ENCODE data around the gene PRRT3. TPM values are rescaled to one million over a fixed set of nuclear protein-coding genes. Genes with fewer than 3 reads are reported as not detected.

The PRRT3 gene
- total and polyA plus RNA-seq, 2 of the 4 experiments (the other 2 are of a cell fraction), result 0.72 to 4.2 TPM

DNA sequence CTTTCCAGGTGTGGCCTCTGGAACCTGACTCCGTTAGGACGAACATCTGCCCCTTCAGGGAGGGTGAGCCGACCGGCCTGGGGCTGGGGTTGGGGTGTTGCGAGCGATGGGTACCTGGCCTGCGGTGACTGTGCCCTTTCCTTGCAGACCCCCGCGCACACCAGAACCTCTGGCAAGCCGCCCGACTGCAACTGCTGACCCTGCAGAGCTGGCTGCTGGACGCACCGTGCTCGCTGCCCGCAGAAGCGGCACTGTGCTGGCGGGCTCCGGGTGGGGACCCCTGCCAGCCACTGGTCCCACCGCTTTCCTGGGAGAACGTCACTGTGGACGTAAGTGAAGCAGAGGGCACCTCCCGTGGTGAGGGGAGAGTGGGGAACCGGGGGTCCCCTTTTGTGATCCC, 24.1 kb downstream of the PRRT3 start:
- no peaks in the 10 kb centered on the region for H3K9me3 ChIP-seq (ENCODE audit: control insufficient read depth, insufficient read depth, low read length)
- H2BK5ac ChIP-seq (ENCODE audit: low read depth, low read length, poor library complexity, severe bottlenecking), result no peak overlapping the region
- no peak overlapping the region for H2AK5ac ChIP-seq (ENCODE audit: low read depth, low read length)
- no peak overlapping the region for H3K9ac ChIP-seq (ENCODE audit: low read depth, low read length)
- intact Hi-C loops (cut with micrococcal nuclease), result no loop called here
- 98% methylated on average over 8 of the region's 23 CpGs; no CpG with 5 or more reads in 1 of the 2 experiments for WGBS, 2 experiments (ENCODE audit: extremely low coverage in 2 of 2, insufficient read length in 1 of 2)
- H2BK20ac ChIP-seq (ENCODE audit: low read depth, low read length), result no peak overlapping the region
- H3K4me2 ChIP-seq (ENCODE audit: low read depth, low read length), result no peak overlapping the region
- no peaks in the 10 kb centered on the region for H3K9me1 ChIP-seq (ENCODE audit: insufficient read depth, low read length)
- H2BK15ac ChIP-seq (ENCODE audit: low read depth, low read length), result no peak overlapping the region
- no peaks in the 10 kb centered on the region for H3K27me3 ChIP-seq (ENCODE audit: control insufficient read depth, insufficient read depth, low read length)
- DNase-seq (no peak), ATAC-seq (ENCODE audit: low read depth) (no peak)
- H3K27ac ChIP-seq (ENCODE audit: insufficient read depth, low read length), result no peak overlapping the region
- H4K8ac ChIP-seq (ENCODE audit: low read depth in 2 of 2, low read length in 2 of 2), result no peak overlapping the region
- no peak overlapping the region for H2AK9ac ChIP-seq (replicated peaks; ENCODE audit: low read depth, low read length, poor library complexity)
- no peaks in the 10 kb centered on the region for H3K79me1 ChIP-seq (ENCODE audit: low read depth in 1 of 2, low read length in 2 of 2)
- H4K20me1 ChIP-seq (ENCODE audit: insufficient read depth, low read length), result no peaks in the 10 kb centered on the region
- ChIA-PET POLR2A (ENCODE audit: unreplicated experiment) (no interaction called here), CTCF (no interaction called here)
- H3K18ac ChIP-seq (ENCODE audit: low read depth, low read length), result no peak overlapping the region
- no peak overlapping the region for H4K5ac ChIP-seq (ENCODE audit: low read depth, low read length)
- H3K4me3 ChIP-seq (ENCODE audit: insufficient read depth, low read depth, low read length), result no peak overlapping the region
- H3K4me1 ChIP-seq (ENCODE audit: control insufficient read depth, insufficient read depth, low read length), result peaks cover 2% of the 10 kb centered on the region; the same call in 1 of the 2 replicates
- H4K91ac ChIP-seq (ENCODE audit: insufficient read depth, low read depth, low read length), result no peak overlapping the region
- in situ Hi-C loops (cut with MboI; ENCODE audit: low sequenced_read_pairs), result no loop called here
- H2AFZ ChIP-seq (replicated peaks; ENCODE audit: low read length, poor library complexity), result no peak overlapping the region
- H3K4ac ChIP-seq (ENCODE audit: low read depth, low read length), result no peak overlapping the region
- H3K23ac ChIP-seq (ENCODE audit: low read depth, low read length), result no peak overlapping the region
- H3K36me3 ChIP-seq (ENCODE audit: control insufficient read depth, insufficient read depth, low read length), result peaks cover 31% of the 10 kb centered on the region
- H3K56ac ChIP-seq (ENCODE audit: extremely low read depth, insufficient read depth, low read length), result no peak overlapping the region
- no TSS peak for BruUV-seq (replicated peaks)
- H2BK120ac ChIP-seq (ENCODE audit: low read depth, low read length), result no peak overlapping the region
- dilution Hi-C loops (cut with HindIII; ENCODE audit: low sequenced_read_pairs, unreplicated experiment), result no loop called here
- TF ChIP-seq MAFK (IDR thresholded peaks at IDR 0.05; ENCODE audit: low read depth, low read length) (no peak), CEBPB (IDR thresholded peaks at IDR 0.05; ENCODE audit: low read depth, low read length) (no peak), CHD1 (IDR thresholded peaks at IDR 0.05; ENCODE audit: low read depth, low read length) (no peak)
- no peak overlapping the region for H3K14ac ChIP-seq (replicated peaks; ENCODE audit: low read depth, low read length)
